Esophagus (tissue), 2 donors: Measurements from ENCODE around the gene EVA1C. TPM values are rescaled to one million over a fixed set of nuclear protein-coding genes. Genes with fewer than 3 reads are reported as not detected.
A peak's percentile ranks its signal among the peaks of the same experiment; 100 is the strongest.
"Not testable (repeated sequence)": the region's sequence is repeated elsewhere in the genome, so short reads cannot be mapped to it uniquely, and the experiment has no call there.

Experiments used
- H3K27ac ChIP-seq, 2 donors: one replicate each; pipeline ENCODE4 v1.5.1; 2013; ENCODE audit warnings: low read depth in 2 of 2, mild to moderate bottlenecking in 2 of 2, inconsistent platforms in 1 of 2, low read length in 1 of 2, moderate library complexity in 1 of 2
- H3K27me3 ChIP-seq, 2 donors: one replicate each; pipeline ENCODE4 v1.6.1; 2013; ENCODE audit warnings: low read length in 2 of 2, control low read depth in 1 of 2, mild to moderate bottlenecking in 1 of 2; ENCODE audit not compliant: insufficient read depth in 2 of 2, control insufficient read depth in 1 of 2
- H3K36me3 ChIP-seq, 2 donors: one replicate each; pipeline ENCODE4 v1.6.1; 2013; ENCODE audit warnings: low read length in 1 of 2; ENCODE audit not compliant: control insufficient read depth in 2 of 2, insufficient read depth in 2 of 2
- H3K4me1 ChIP-seq, 2 donors: one replicate each; pipeline ENCODE4 v1.6.1; 2013; ENCODE audit warnings: low read length in 1 of 2; ENCODE audit not compliant: control insufficient read depth in 2 of 2, insufficient read depth in 2 of 2
- H3K4me3 ChIP-seq, 2 donors: one replicate each; pipeline ENCODE4 v1.5.1; 2013; ENCODE audit warnings: low read length in 2 of 2, mild to moderate bottlenecking in 2 of 2, low read depth in 1 of 2, moderate library complexity in 1 of 2
- H3K9me3 ChIP-seq, 2 donors: one replicate each; pipeline ENCODE4 v1.6.1; 2013; ENCODE audit warnings: mild to moderate bottlenecking in 2 of 2, low read depth in 1 of 2, low read length in 1 of 2, moderate library complexity in 1 of 2; ENCODE audit not compliant: control insufficient read depth in 2 of 2, insufficient read depth in 1 of 2
- WGBS, 2 donors: extraction: QIAGEN DNeasy Blood & Tissue Kit; methylation state at CpG; one replicate each; pipeline ENCODE4 v1.1.7; 2013; 5-methylcytosine and 5-hydroxymethylcytosine counted together
- polyA plus RNA-seq, 2 donors: library from polyadenylated mRNA; stranded (reverse); fragments of 200-250 nt; gene quantifications; one replicate each; pipeline ENCODE4 v1.2.3, GENCODE V29; 2013
- donor health status: healthy with polysubstance abuse.
- donor health status: Bipolar disorder and iron deficiency.

EVA1C gene
- polyA plus RNA-seq, 2 donors, result 18.3 to 21.1 TPM

- H3K27me3 ChIP-seq, result no peaks in the 10 kb centered on the region
- peaks cover 7 to 9% of the 10 kb centered on the region in 2 donors for H3K36me3 ChIP-seq
- peaks cover 0 to 12% of the 10 kb centered on the region in 2 donors for H3K4me1 ChIP-seq
- WGBS, 2 donors, result 82 to 84% methylated on average over 9 of the region's 9 CpGs
- H3K4me3 ChIP-seq, result no peak overlapping the region
- no peak overlapping the region for H3K27ac ChIP-seq
- no peaks in the 10 kb centered on the region for H3K9me3 ChIP-seq
Observed at GRCh38 chr21:32388306-32388705, 24.2 kb upstream of the EVA1C start.

GRCh38 chr21:32389337-32390015, 23.0 kb upstream of the EVA1C start:
- no peaks in the 10 kb centered on the region for H3K9me3 ChIP-seq
- H3K27me3 ChIP-seq, result no peaks in the 10 kb centered on the region
- H3K36me3 ChIP-seq, result peaks cover 0 to under 1% of the 10 kb centered on the region in 2 donors
- H3K4me1 ChIP-seq, result peaks cover 0 to 12% of the 10 kb centered on the region in 2 donors
- WGBS, 2 donors, result 75 to 78% methylated on average over 5 of the region's 5 CpGs
- H3K27ac ChIP-seq, result no peak overlapping the region
- no peak overlapping the region for H3K4me3 ChIP-seq

- H3K27ac ChIP-seq, H3K9me3 ChIP-seq, H3K36me3 ChIP-seq, H3K4me3 ChIP-seq, H3K27me3 ChIP-seq: not testable (repeated sequence)
- WGBS, 2 donors, result 87 to 92% methylated on average over 8 to 9 of the region's 11 CpGs
- H3K4me1 ChIP-seq, result peaks cover 0 to 12% of the 10 kb centered on the region in 2 donors
Observed at GRCh38 chr21:32390537-32391224, 21.8 kb upstream of the EVA1C start.

- Histone ChIP-seq H3K4me1 (peaks cover 0 to 11% of the 10 kb centered on the region in 2 donors), H3K4me3 (peak overlapping the region in 1 of 2 donors; percentile 61), H3K27me3 (no peaks in the 10 kb centered on the region), H3K27ac (no peak overlapping the region), H3K36me3 (no peaks in the 10 kb centered on the region), H3K9me3 (no peaks in the 10 kb centered on the region)
- WGBS, 2 donors, result 61 to 63% methylated on average over 4 of the region's 4 CpGs
Observed at GRCh38 chr21:32391755-32392154, 20.8 kb upstream of the EVA1C start.

DNA sequence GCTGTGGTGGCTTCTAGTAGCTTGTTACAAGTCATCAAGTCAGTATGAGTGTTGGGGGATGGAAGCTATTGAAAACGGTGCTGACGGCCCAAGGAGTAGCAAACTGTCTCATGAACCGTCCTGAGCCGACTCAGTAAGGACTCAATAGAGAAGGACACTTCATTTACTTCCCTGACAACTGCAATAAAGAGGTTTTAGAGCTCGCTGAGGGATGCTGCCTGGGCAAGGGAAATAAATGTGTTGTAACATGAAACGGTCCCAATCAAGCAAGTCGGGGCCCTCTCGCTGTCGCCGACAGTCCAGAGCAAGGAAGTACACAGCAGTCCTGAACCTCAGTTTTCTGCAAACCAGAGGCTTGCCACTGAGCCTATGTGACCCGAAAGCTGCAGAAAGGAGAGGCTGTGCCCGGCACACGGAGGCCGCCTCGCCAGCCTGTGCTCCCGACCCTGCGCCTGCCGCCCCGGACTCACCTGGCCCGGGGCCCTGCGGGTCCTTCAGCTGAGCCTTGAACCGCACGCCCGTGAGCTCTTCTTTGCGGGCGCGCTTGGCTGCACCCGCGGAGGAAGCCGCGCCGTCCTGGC, 20.1 kb upstream of the EVA1C start:
- H3K27me3 ChIP-seq, result no peaks in the 10 kb centered on the region
- 0 to 1% methylated on average over 32 of the region's 32 CpGs for WGBS, 2 donors
- peak overlapping the region; percentile 61 to 91 for H3K4me3 ChIP-seq
- no peaks in the 10 kb centered on the region for H3K36me3 ChIP-seq
- peaks cover 0 to 9% of the 10 kb centered on the region in 2 donors for H3K4me1 ChIP-seq
- no peak overlapping the region for H3K27ac ChIP-seq
- H3K9me3 ChIP-seq, result no peaks in the 10 kb centered on the region

GRCh38 chr21:32392880-32393676, 19.4 kb upstream of the EVA1C start, which contains the start of gene URB1:
URB1 (minus strand) TSS chr21:32393012; CDS start chr21:32392910, 102 bp downstream.
- Histone ChIP-seq H3K27me3 (no peaks in the 10 kb centered on the region), H3K36me3 (no peaks in the 10 kb centered on the region), H3K4me3 (peak within 1 kb of the TSS; percentile 61 to 91), H3K9me3 (no peaks in the 10 kb centered on the region), H3K27ac (peak within 1 kb of the TSS; percentile 88 to 93), H3K4me1 (peaks cover 0 to 6% of the 10 kb centered on the region in 2 donors)
- WGBS, 2 donors, result 3 to 4% methylated on average over 46 to 59 of the region's 59 CpGs

GRCh38 chr21:32393677-32394001, 18.9 kb upstream of the EVA1C start:
- Histone ChIP-seq H3K4me1 (peaks cover 0 to 6% of the 10 kb centered on the region in 2 donors), H3K4me3 (peak overlapping the region; percentile 61 to 91), H3K9me3 (no peaks in the 10 kb centered on the region), H3K36me3 (no peaks in the 10 kb centered on the region), H3K27me3 (no peaks in the 10 kb centered on the region), H3K27ac (peak overlapping the region; percentile 88 to 93)
- WGBS, 2 donors, result 42 to 54% methylated on average over 9 of the region's 9 CpGs

DNA sequence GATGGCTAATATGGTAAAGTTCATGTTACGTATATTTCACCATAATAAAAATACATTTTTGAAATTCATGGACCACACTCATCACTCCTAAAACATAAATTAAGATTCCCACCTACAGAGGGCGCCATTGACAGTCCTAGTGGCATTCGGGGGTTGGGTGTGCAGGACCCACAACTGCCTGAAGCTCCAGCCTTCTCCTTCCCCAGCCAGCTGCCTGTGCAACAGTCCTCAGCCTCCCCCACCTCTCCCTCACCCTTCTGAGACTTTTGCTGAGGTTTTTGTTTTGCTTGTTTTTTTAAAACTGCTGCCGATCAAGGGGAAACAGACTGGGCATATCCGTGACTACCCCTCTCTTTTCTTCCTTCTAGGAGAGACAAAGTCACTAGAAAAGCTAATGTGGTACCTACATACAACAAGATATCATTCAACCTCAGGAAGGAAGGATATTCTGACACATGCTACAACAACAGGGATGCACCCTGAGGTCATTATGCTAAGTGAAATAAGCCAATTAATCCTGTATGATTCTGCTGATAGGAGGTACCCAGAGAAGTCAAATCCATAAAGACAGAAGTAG, 9.2 kb upstream of the EVA1C start:
- H3K9me3 ChIP-seq, result no peaks in the 10 kb centered on the region
- peaks cover 0 to 4% of the 10 kb centered on the region in 2 donors for H3K4me1 ChIP-seq
- no peak overlapping the region for H3K4me3 ChIP-seq
- no peaks in the 10 kb centered on the region for H3K27me3 ChIP-seq
- no peak overlapping the region for H3K27ac ChIP-seq
- 11 to 12% methylated on average over 5 of the region's 5 CpGs for WGBS, 2 donors
- H3K36me3 ChIP-seq, result no peaks in the 10 kb centered on the region

GRCh38 chr21:32406405-32406804, 6.1 kb upstream of the EVA1C start:
- peaks cover 0 to 4% of the 10 kb centered on the region in 2 donors for H3K4me1 ChIP-seq
- H3K27me3 ChIP-seq, result no peaks in the 10 kb centered on the region
- H3K9me3 ChIP-seq, result no peaks in the 10 kb centered on the region
- H3K4me3 ChIP-seq, result no peak overlapping the region
- WGBS, 2 donors, result 30 to 45% methylated on average over 6 of the region's 6 CpGs
- no peaks in the 10 kb centered on the region for H3K36me3 ChIP-seq
- peak overlapping the region; percentile 37 to 77 for H3K27ac ChIP-seq
